HepG2 (cell line): Measurements from ENCODE around the gene CDK8. TPM values are rescaled to one million over a fixed set of nuclear protein-coding genes. Genes with fewer than 3 reads are reported as not detected.

Experiments used
- ATAC-seq: fragments of 200-7000 bp; cut with Tn5 transposase; 3 replicates; pipeline ENCODE4 v1.9.1; 2020; ENCODE audit warnings: mild to moderate bottlenecking, moderate library complexity
- BruUV-seq: library from RNA; stranded (reverse); fragments of 400-500 nt; replicated peaks from 2 replicates; lab custom pipeline; 2021; lab: Mats Ljungman, UMichigan
- CTCF ChIA-PET: fragments of 300-600 bp; formaldehyde crosslinking; extraction: SDS; loops from one replicate; lab custom pipeline; 2021; ENCODE audit warnings: low total read pairs, inconsistent platforms, low intra/inter-chr PET ratio; lab: Yijun Ruan, JAX
- POLR2A ChIA-PET: fragments of 350-600 bp; sonication (Branson Sonifier 250); formaldehyde crosslinking; loops from one replicate; lab custom pipeline; 2020; ENCODE audit warnings: antibody characterized with exemption, inconsistent platforms; lab: Yijun Ruan, JAX
- DNase-seq: peaks from one replicate; pipeline ENCODE4 v3.0.0-alpha.2; 2015; ENCODE audit warnings: low spot score
- FAIRE-seq: peaks from 3 replicates; lab custom pipeline; 2011; peaks lifted over from hg19 to GRCh38; lab: Jason Lieb, UNC
- H2AFZ ChIP-seq: one replicate; pipeline ENCODE4 v1.6.1; 2011; ENCODE audit warnings: low read length, inconsistent platforms
- H3K27ac ChIP-seq: fragments of 300-600 bp; 3 replicates; pipeline ENCODE4 v1.8.0; 2011; ENCODE audit warnings: mixed run types, mild to moderate bottlenecking, mixed read lengths, low read length, inconsistent platforms; ENCODE audit not compliant: insufficient read depth; ENCODE audit errors: extremely low read length
- H3K27me3 ChIP-seq, 2 experiments: fragments of 200-600 bp in 1 of 2; 2 replicates in 1 of 2; 3 replicates in 1 of 2; pipeline versions ENCODE4 v1.6.0 to v1.8.0; 2011; ENCODE audit warnings: low read length in 2 of 2, mild to moderate bottlenecking in 2 of 2, moderate library complexity in 2 of 2, inconsistent platforms in 1 of 2; ENCODE audit not compliant: insufficient read depth in 2 of 2, control insufficient read depth in 1 of 2
- H3K36me3 ChIP-seq, 2 experiments: fragments of 200-600 bp in 1 of 2; replicated peaks in 1 of 2; 2 replicates in 1 of 2; 3 replicates in 1 of 2; pipeline versions ENCODE4 v1.5.1 to v1.8.0; 2011; ENCODE audit warnings: low read length in 2 of 2, inconsistent platforms in 1 of 2; ENCODE audit not compliant: insufficient read depth in 2 of 2, control insufficient read depth in 1 of 2
- H3K4me1 ChIP-seq: 2 replicates; pipeline ENCODE4 v1.5.1; 2012; ENCODE audit warnings: low read length, inconsistent platforms; ENCODE audit not compliant: insufficient read depth
- H3K4me2 ChIP-seq: 2 replicates; pipeline ENCODE4 v1.6.0; 2011; ENCODE audit warnings: low read depth, low read length, inconsistent platforms
- H3K4me3 ChIP-seq, 3 experiments: fragments of 200-600 bp in 1 of 3; sonication (generic), shearing (Covaris generic) in 1 of 3; replicated peaks in 1 of 3; 2 replicates each; pipeline ENCODE4 v1.5.1; 2011 to 2016; ENCODE audit warnings: low read length in 3 of 3, inconsistent platforms in 2 of 3, low read depth in 2 of 3, mild to moderate bottlenecking in 2 of 3, control low read depth in 1 of 3, mixed read lengths in 1 of 3; ENCODE audit not compliant: insufficient read depth in 1 of 3
- H3K79me2 ChIP-seq: one replicate; pipeline ENCODE4 v1.6.1; 2011; ENCODE audit warnings: low read length, inconsistent platforms; ENCODE audit not compliant: insufficient read depth
- H3K9ac ChIP-seq: 2 replicates; pipeline ENCODE4 v1.6.0; 2011; ENCODE audit warnings: mild to moderate bottlenecking, low read depth, low read length, inconsistent platforms; ENCODE audit not compliant: insufficient read depth
- H3K9me3 ChIP-seq: 2 replicates; pipeline ENCODE4 v1.5.1; 2012; ENCODE audit warnings: mild to moderate bottlenecking, low read length
- H4K20me1 ChIP-seq: 2 replicates; pipeline ENCODE4 v1.6.0; 2011; ENCODE audit warnings: inconsistent platforms, mild to moderate bottlenecking, low read length, moderate library complexity; ENCODE audit not compliant: insufficient read depth
- MAFF ChIP-seq: IDR thresholded peaks from 2 replicates; pipeline ENCODE4 v1.6.1; 2011; ENCODE audit warnings: low read depth, low read length, improper control_type of control experiment
- MAFK ChIP-seq, 2 experiments: IDR thresholded peaks in 1 of 2; conservative IDR thresholded peaks in 1 of 2; 2 replicates each; pipeline ENCODE4 v1.6.1; 2011; ENCODE audit warnings: improper control_type of control experiment in 2 of 2, low read length in 2 of 2
- NRL ChIP-seq: sonication (generic); formaldehyde crosslinking; IDR thresholded peaks from 2 replicates; pipeline ENCODE4 v1.5.0; 2020; ENCODE audit warnings: missing genetic modification reagents, mild to moderate bottlenecking, moderate library complexity, borderline replicate concordance
- SMYD3 ChIP-seq: sonication (generic); formaldehyde crosslinking; IDR thresholded peaks from 2 replicates; pipeline ENCODE4 v1.8.1; 2023; ENCODE audit warnings: mild to moderate bottlenecking, missing genetic modification reagents
- ZMYM3 ChIP-seq: sonication (generic); formaldehyde crosslinking; IDR thresholded peaks from 2 replicates; pipeline ENCODE4 v1.5.1; 2020; ENCODE audit warnings: mild to moderate bottlenecking, missing genetic modification reagents
- ZNF3 ChIP-seq: IDR thresholded peaks from 2 replicates; pipeline ENCODE4 v1.7.0; 2017; ENCODE audit warnings: inconsistent platforms
- ZNF629 ChIP-seq: sonication (generic); formaldehyde crosslinking; conservative IDR thresholded peaks from 2 replicates; pipeline ENCODE4 v1.5.0; 2020; ENCODE audit warnings: missing genetic modification reagents
- ZNF746 ChIP-seq: sonication (generic); formaldehyde crosslinking; IDR thresholded peaks from 2 replicates; pipeline ENCODE4 v1.8.0; 2022; ENCODE audit warnings: mild to moderate bottlenecking, missing genetic modification reagents
- ZNF839 ChIP-seq: sonication (generic); formaldehyde crosslinking; IDR thresholded peaks from 2 replicates; pipeline ENCODE4 v1.4.0; 2020; ENCODE audit warnings: missing genetic modification reagents, mild to moderate bottlenecking, borderline replicate concordance
- WGBS: methylation state at CpG from one replicate; pipeline ENCODE4 v1.1.6; 2017; ENCODE audit warnings: low lambda C conversion rate; 5-methylcytosine and 5-hydroxymethylcytosine counted together
- in situ Hi-C: cut with HindIII; loops from 2 replicates; pipeline ENCODE4 v1.10.0; 2017; ENCODE audit warnings: low pct_unique_long_range_greater_than_20kb; ENCODE audit not compliant: extremely low pct_ligation_motif_present
- intact Hi-C: fragments of 100-400 bp; cut with micrococcal nuclease; formaldehyde crosslinking; loops from one replicate; pipeline ENCODE4 v1.10.0; 2022; ENCODE audit not compliant: unreplicated experiment
- polyA plus RNA-seq, 8 experiments: library from polyadenylated mRNA; depleted of rRNA in 3 of 8; stranded (reverse) in 7 of 8; unstranded in 1 of 8; fragments of >200 nt; fragmentation: Illumina TruSeq in 4 of 8; extraction: Trizol in 4 of 8; gene quantifications; 2 replicates each; pipeline versions ENCODE4 v1.2.1 to v1.2.3, GENCODE V29; 2011 to 2016; ENCODE audit warnings: low read depth in 4 of 8, missing spikeins in 1 of 8, mixed read lengths in 1 of 8; ENCODE audit not compliant: insufficient read depth in 1 of 8
- total RNA-seq, 5 experiments: library from RNA; depleted of rRNA; stranded (reverse); fragments of >200 nt; fragmentation: Illumina TruSeq; extraction: Trizol; gene quantifications; 2 replicates each; pipeline ENCODE4 v1.2.3, GENCODE V29; 2016; ENCODE audit warnings: low read depth in 1 of 5

CDK8 gene
- total and polyA plus RNA-seq, 2 of the 13 experiments (the other 11 are each of a cell fraction or from before 2014, with no cell fraction given) = 15.8 to 16.4 TPM

- no peak for FAIRE-seq
- in situ Hi-C loops = no loop called here
- Histone ChIP-seq H3K4me1 (no peaks in the 10 kb centered on the region), H4K20me1 (no peaks in the 10 kb centered on the region), H2AFZ (no peak overlapping the region), H3K79me2 (peaks cover 33% of the 10 kb centered on the region), H3K9ac (no peak overlapping the region), H3K4me3 (no peak overlapping the region), H3K9me3 (no peaks in the 10 kb centered on the region), H3K4me2 (no peak overlapping the region)
- ChIA-PET POLR2A (no interaction called here), CTCF (no interaction called here)
- no peak for DNase-seq
- BruUV-seq = no TSS peak
- no peak for TF ChIP-seq ZNF746 (CRISPR knock-in tag)
- peak; percentile 42; the same call in 1 of the 2 replicates for TF ChIP-seq ZMYM3 (CRISPR knock-in tag)
- TF ChIP-seq ZNF629 (CRISPR knock-in tag) = peak; percentile 85
- TF ChIP-seq, all 625 proteins: peak for 2
- H3K27ac ChIP-seq = no peak overlapping the region
- ATAC-seq = no peak
- no peaks in the 10 kb centered on the region for H3K36me3 ChIP-seq
- no peaks in the 10 kb centered on the region for H3K27me3 ChIP-seq
- intact Hi-C loops = no loop called here
These were observed 54.3 kb downstream of the CDK8 start for GRCh38 chr13:26308250-26308649.

DNA sequence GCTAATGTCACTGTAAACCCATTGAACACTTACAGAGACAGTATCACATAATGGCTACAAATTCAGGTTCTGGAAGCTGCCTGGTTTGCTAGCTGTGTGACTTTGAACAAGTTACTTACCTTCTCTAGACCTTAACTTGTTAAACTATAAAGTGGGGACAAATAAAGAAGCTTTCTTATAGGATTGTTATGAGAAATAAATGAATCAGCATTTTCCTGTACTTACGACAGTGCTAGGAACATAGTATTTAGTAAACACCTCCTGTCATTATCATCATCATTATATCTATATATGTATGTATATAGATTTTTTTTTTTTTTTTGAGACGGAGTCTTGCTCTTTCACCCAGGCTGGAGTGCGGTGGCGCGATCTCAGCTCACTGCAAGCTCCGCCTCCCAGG, 54.9 kb downstream of the CDK8 start:
- H4K20me1 ChIP-seq = no peaks in the 10 kb centered on the region; the same call in 1 of the 2 replicates
- no peaks in the 10 kb centered on the region for H3K4me1 ChIP-seq
- POLR2A ChIA-PET = no interaction called here
- no TSS peak for BruUV-seq
- H3K79me2 ChIP-seq = peaks cover 37% of the 10 kb centered on the region
- no peak overlapping the region for H3K4me2 ChIP-seq
- TF ChIP-seq MAFF (peak; percentile 47; the same call in 1 of the 2 replicates), ZNF839 (no peak), SMYD3 (CRISPR knock-in tag) (no peak), NRL (CRISPR knock-in tag) (no peak), MAFK (conservative IDR thresholded peaks at IDR 0.05 in 1 of 2, IDR thresholded peaks at IDR 0.05 in 1 of 2; ENCODE audit: low read length in 2 of 2) (peak; percentile 58 to 64; a peak in 3 of 4 replicates), ZNF3 (no peak)
- CTCF ChIA-PET = no interaction called here
- no peaks in the 10 kb centered on the region for H3K36me3 ChIP-seq
- H3K27ac ChIP-seq = no peak overlapping the region
- H2AFZ ChIP-seq = no peak overlapping the region
- 95% methylated on average over 6 of the region's 6 CpGs for WGBS
- no peak for ATAC-seq
- no peak overlapping the region for H3K4me3 ChIP-seq
- in situ Hi-C loops = no loop called here
- no peaks in the 10 kb centered on the region for H3K27me3 ChIP-seq
- FAIRE-seq = no peak
- H3K9me3 ChIP-seq = no peaks in the 10 kb centered on the region
- DNase-seq = no peak
- H3K9ac ChIP-seq = no peak overlapping the region
- intact Hi-C loops = no loop called here
